ENCODE results near the gene RLBP1. TPM values are rescaled to one million over a fixed set of nuclear protein-coding genes. Genes with fewer than 3 reads are reported as not detected.

RLBP1 gene
- total RNA-seq (2022; extraction: Qiagen RNA extraction; ENCODE audit: low read depth): not detected in 5 replicates

GRCh38 chr15:89221543-89221942, at the start of gene RLBP1:
TSS of gene RLBP1 (minus strand) at chr15:89221579. CDS start at chr15:89218975, 2,604 bp downstream.

GRCh38 chr15:89243691-89244573, 22.6 kb upstream of the RLBP1 start, which contains the start of gene FANCI:
TSS of gene FANCI (plus strand) at chr15:89243979. CDS start at chr15:89247648, 3,669 bp downstream.

Other genes starting within 250 kb of the RLBP1 start
- gene ABHD2, start 133.1 kb downstream of the RLBP1 start, total RNA-seq (2022; extraction: Qiagen RNA extraction; ENCODE audit: low read depth): 70.0 to 104 TPM (median 93.8 TPM) in 5 replicates
- gene FANCI, start 22.4 kb upstream of the RLBP1 start, total RNA-seq (2022; extraction: Qiagen RNA extraction; ENCODE audit: low read depth): 53.7 to 78.5 TPM (median 67.8 TPM) in 5 replicates
- 45.6 to 54.7 TPM (median 53.7 TPM) in 5 replicates for gene POLG, start 113.2 kb upstream of the RLBP1 start, total RNA-seq (2022; extraction: Qiagen RNA extraction; ENCODE audit: low read depth)

All from A549 treated with DMSO at 1 μM for 4 hours (cell line).